ENCODE results near the gene PGS1.

- TF ChIP-seq POLR2A (IDR thresholded peaks at IDR 0.05; ENCODE audit: control extremely low read depth in 1 of 2, low read depth in 2 of 2, low read length in 2 of 2) (no peak), TEAD4 (IDR thresholded peaks at IDR 0.05; ENCODE audit: low read depth, low read length) (no peak), SP2 (IDR thresholded peaks at IDR 0.05; ENCODE audit: low read length) (no peak), POLR2AphosphoS5 (IDR thresholded peaks at IDR 0.05; ENCODE audit: low read depth, low read length) (no peak), CTCF (IDR thresholded peaks at IDR 0.05; ENCODE audit: control extremely low read depth in 1 of 3, insufficient read depth in 1 of 3, low read depth in 1 of 3, low read length in 3 of 3) (no peak), EZH2 (IDR thresholded peaks at IDR 0.05; ENCODE audit: low read depth, low read length, severe bottlenecking) (no peak), GABPA (IDR thresholded peaks at IDR 0.05; ENCODE audit: borderline replicate concordance, insufficient read depth, low read length) (no peak), CEBPB (IDR thresholded peaks at IDR 0.05; ENCODE audit: low read depth, low read length) (no peak), POU5F1 (IDR thresholded peaks at IDR 0.05; ENCODE audit: low read depth, low read length) (no peak)
Observed at GRCh38 chr17:78408476-78409050, 30.1 kb downstream of the PGS1 start.
